HCT116 (cell line): ENCODE results near the gene KRTAP5-5.

ENCODE experiments used
- EZH2 ChIP-seq: fragments of 200-600 bp; sonication (generic); IDR thresholded peaks from 2 replicates; pipeline ENCODE4 v1.6.1; 2017; ENCODE audit warnings: antibody characterized with exemption, mixed run types
- EZH2phosphoT487 ChIP-seq: fragments of 200-600 bp; IDR thresholded peaks from 2 replicates; pipeline ENCODE4 v1.6.1; 2018; ENCODE audit warnings: antibody characterized with exemption, borderline replicate concordance
- SIN3A ChIP-seq: IDR thresholded peaks from 2 replicates; pipeline ENCODE4 v1.6.1; 2012; ENCODE audit warnings: low read depth
- TF ChIP-seq, protein P1 (sequence below): IDR thresholded peaks from 2 replicates; pipeline ENCODE4 v1.6.1; 2012; ENCODE audit warnings: low read depth
- TF ChIP-seq, protein P2 (sequence below), 3 experiments: fragments of 200-600 bp in 1 of 3; sonication (generic) in 1 of 3; IDR thresholded peaks in 2 of 3; conservative IDR thresholded peaks in 1 of 3; 2 replicates each; pipeline ENCODE4 v1.5.1; 2012 to 2017; ENCODE audit warnings: low read depth in 2 of 3, low read length in 2 of 3, antibody characterized with exemption in 1 of 3, borderline replicate concordance in 1 of 3, control low read depth in 1 of 3, mild to moderate bottlenecking in 1 of 3, mixed read lengths in 1 of 3, mixed run types in 1 of 3, moderate library complexity in 1 of 3; ENCODE audit not compliant: insufficient read depth in 1 of 3
- TF ChIP-seq, protein P3 (sequence below): IDR thresholded peaks from 2 replicates; pipeline ENCODE4 v1.6.1; 2012
- TF ChIP-seq, protein P4 (sequence below): IDR thresholded peaks from 2 replicates; pipeline ENCODE4 v1.6.1; 2011; ENCODE audit warnings: mild to moderate bottlenecking, low read length, moderate library complexity; ENCODE audit not compliant: insufficient replicate concordance; ENCODE audit errors: extremely low read depth

DNA sequence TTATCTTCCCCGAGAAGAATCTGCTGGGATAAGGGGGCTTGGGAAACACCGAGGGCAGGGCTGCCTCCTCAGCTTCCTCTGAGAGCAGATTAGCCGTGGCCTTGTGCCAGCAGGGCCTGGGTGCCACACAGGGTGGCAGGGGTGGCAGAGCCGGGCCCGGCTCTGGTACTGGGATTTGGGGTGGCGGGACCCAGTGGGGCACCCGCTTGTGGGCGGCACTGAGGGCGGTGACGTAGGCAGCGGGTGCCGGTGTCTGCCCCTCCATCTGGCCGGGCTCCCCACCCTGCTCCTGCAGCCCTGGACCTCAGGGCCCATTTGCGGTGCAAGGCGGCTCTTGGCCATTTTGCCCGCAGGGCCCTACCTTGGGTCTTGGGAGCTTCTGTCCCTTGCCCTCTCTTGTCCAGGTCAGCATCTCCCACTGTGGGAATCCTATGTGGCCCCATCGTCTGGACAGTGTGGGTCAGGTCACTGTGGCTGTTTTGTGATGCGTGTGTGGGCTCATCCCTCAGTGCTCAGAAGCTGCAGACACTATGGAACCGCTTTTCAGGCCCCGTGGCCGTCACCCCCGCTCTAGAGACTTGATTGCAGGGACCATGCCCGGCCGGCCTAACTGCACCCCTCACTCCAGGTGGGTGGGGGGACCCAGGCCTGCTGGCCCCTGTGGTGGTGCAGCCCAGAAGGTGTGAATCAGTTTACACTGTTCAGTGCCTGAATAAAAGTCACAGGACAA, 37.7 kb downstream of the KRTAP5-5 start:
- TF ChIP-seq, protein P1, sequence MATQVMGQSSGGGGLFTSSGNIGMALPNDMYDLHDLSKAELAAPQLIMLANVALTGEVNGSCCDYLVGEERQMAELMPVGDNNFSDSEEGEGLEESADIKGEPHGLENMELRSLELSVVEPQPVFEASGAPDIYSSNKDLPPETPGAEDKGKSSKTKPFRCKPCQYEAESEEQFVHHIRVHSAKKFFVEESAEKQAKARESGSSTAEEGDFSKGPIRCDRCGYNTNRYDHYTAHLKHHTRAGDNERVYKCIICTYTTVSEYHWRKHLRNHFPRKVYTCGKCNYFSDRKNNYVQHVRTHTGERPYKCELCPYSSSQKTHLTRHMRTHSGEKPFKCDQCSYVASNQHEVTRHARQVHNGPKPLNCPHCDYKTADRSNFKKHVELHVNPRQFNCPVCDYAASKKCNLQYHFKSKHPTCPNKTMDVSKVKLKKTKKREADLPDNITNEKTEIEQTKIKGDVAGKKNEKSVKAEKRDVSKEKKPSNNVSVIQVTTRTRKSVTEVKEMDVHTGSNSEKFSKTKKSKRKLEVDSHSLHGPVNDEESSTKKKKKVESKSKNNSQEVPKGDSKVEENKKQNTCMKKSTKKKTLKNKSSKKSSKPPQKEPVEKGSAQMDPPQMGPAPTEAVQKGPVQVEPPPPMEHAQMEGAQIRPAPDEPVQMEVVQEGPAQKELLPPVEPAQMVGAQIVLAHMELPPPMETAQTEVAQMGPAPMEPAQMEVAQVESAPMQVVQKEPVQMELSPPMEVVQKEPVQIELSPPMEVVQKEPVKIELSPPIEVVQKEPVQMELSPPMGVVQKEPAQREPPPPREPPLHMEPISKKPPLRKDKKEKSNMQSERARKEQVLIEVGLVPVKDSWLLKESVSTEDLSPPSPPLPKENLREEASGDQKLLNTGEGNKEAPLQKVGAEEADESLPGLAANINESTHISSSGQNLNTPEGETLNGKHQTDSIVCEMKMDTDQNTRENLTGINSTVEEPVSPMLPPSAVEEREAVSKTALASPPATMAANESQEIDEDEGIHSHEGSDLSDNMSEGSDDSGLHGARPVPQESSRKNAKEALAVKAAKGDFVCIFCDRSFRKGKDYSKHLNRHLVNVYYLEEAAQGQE, result no peak
- TF ChIP-seq, protein P2, sequence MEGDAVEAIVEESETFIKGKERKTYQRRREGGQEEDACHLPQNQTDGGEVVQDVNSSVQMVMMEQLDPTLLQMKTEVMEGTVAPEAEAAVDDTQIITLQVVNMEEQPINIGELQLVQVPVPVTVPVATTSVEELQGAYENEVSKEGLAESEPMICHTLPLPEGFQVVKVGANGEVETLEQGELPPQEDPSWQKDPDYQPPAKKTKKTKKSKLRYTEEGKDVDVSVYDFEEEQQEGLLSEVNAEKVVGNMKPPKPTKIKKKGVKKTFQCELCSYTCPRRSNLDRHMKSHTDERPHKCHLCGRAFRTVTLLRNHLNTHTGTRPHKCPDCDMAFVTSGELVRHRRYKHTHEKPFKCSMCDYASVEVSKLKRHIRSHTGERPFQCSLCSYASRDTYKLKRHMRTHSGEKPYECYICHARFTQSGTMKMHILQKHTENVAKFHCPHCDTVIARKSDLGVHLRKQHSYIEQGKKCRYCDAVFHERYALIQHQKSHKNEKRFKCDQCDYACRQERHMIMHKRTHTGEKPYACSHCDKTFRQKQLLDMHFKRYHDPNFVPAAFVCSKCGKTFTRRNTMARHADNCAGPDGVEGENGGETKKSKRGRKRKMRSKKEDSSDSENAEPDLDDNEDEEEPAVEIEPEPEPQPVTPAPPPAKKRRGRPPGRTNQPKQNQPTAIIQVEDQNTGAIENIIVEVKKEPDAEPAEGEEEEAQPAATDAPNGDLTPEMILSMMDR (IDR thresholded peaks at IDR 0.05 in 2 of 3, conservative IDR thresholded peaks at IDR 0.05 in 1 of 3; ENCODE audit: borderline replicate concordance in 1 of 3, insufficient read depth in 1 of 3, low read depth in 2 of 3, low read length in 2 of 3), result no peak
- TF ChIP-seq SIN3A (no peak), EZH2 (no peak), EZH2phosphoT487 (no peak)
- TF ChIP-seq, protein P3, sequence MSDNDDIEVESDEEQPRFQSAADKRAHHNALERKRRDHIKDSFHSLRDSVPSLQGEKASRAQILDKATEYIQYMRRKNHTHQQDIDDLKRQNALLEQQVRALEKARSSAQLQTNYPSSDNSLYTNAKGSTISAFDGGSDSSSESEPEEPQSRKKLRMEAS, result no peak
- TF ChIP-seq, protein P4, sequence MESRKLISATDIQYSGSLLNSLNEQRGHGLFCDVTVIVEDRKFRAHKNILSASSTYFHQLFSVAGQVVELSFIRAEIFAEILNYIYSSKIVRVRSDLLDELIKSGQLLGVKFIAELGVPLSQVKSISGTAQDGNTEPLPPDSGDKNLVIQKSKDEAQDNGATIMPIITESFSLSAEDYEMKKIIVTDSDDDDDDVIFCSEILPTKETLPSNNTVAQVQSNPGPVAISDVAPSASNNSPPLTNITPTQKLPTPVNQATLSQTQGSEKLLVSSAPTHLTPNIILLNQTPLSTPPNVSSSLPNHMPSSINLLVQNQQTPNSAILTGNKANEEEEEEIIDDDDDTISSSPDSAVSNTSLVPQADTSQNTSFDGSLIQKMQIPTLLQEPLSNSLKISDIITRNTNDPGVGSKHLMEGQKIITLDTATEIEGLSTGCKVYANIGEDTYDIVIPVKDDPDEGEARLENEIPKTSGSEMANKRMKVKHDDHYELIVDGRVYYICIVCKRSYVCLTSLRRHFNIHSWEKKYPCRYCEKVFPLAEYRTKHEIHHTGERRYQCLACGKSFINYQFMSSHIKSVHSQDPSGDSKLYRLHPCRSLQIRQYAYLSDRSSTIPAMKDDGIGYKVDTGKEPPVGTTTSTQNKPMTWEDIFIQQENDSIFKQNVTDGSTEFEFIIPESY, result no peak
